Muscle of arm (tissue), 12 donors: ENCODE data around the gene WWP2. TPM values are rescaled to one million over a fixed set of nuclear protein-coding genes. Genes with fewer than 3 reads are reported as not detected.
"Not testable (repeated sequence)": the region's sequence is repeated elsewhere in the genome, so short reads cannot be mapped to it uniquely, and the experiment has no call there.

Experiments
- DNase-seq: peaks from one replicate; pipeline ENCODE4 v3.0.0-alpha.2; 2013
- polyA plus RNA-seq, 12 donors: library from polyadenylated mRNA; unstranded; fragments of 120-200 nt; gene quantifications; one replicate each; pipeline ENCODE4 v1.2.1, GENCODE V29; 2013; ENCODE audit not compliant: insufficient read length in 12 of 12

The WWP2 gene
- polyA plus RNA-seq, 12 donors, result 15.0 to 24.2 (median 15.9) TPM; not detected in 1

DNA sequence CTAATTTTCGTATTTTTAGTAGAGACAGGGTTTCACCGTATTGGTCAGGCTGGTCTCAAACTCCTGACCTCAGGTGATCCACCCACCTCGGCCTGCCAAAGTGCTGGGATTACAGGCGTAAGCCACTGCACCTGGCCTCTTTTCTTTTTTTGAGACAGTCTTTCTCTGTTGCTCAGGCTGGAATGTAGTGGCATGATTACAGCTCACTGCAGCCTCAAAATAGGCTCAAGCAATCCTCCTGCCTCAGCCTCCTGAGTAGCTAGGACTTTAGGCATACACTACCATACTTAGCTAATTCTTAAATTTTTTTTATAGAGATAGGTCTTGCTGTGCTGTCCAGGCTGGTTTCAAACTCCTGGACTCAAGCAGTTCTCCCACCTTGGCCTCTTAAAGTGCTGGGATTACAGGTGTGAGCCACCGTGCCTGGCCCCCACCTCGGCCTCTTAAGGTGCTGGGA is 29.3 kb downstream of the WWP2 start:
- not testable (repeated sequence) for DNase-seq

DNA sequence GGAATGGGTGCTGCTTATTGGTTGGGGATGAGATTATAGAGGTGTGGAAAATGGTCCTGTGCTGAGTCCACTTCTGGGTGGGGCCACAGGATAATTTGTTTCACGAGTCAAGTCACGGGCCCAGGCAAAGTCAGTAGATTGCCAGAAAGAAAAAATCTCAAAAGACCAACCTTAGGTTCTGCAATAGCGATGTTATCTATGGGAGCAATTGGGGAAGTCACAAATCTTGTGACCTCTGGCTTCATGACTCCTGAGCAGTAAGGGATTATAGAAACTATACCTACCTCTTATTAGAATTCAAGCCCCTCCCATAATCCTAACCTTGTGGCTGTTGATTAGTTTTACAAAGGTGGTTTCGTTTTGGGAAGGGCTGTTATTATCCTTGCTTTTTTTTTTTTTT is 31.4 kb downstream of the WWP2 start:
- DNase-seq, result no peak

DNA sequence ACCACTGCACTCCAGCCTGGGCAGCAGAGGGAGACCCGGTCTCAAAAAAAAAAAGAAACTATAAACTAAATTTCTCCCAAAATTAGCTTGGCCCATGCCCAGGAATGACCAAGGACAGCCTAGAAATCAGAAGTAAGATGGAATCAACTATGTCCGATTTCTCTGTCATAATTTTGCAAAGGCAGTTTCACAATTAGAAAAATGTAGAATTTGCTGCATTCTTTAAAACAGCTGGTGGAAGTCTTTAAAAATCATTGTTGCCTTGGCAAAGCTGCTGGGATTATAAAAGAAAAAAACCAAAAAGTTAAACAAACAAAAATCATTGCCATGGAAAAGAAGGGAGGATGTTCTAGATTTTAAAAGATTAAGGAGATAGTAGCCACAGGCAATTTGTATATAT is 32.4 kb downstream of the WWP2 start:
- no peak for DNase-seq

DNA sequence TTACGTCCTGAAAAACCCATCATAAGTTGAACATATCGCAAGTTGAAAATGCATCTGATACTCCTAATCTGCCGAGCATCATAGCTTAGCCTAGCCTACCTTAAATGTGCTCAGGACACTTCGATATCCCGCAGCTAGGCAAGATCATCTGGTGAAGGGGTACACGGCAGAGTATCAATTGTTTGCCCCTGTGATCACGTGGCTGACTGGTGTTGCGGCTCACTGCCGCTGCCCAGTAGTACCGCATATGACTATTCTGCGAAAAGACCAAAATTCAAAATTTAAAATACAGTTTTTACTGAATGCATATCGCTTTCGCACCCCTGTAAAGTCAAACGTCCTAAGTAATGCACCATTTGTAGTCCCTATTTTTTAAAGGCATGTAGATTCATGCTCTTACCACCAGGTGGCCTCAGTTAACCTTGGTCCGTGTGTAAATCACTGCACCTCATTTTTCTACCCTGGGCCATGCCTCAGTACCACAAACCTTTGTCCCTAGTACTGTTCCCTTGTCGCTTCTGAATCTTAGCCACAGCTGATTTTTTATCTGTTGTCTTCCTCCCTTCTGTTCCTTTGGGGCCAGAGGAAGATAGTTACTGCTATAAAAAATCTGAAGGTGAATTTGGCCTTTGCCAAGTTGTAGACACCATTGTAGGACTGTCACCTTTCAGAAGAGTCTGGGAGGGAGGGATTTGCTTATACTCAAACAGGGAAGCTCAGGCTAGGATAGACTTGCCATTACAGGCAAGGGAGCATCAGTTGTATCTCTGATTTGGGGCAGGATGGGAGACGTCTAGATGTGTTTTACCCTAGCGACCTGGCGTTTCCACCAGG is 34.4 kb downstream of the WWP2 start:
- peak; percentile 74 for DNase-seq

DNA sequence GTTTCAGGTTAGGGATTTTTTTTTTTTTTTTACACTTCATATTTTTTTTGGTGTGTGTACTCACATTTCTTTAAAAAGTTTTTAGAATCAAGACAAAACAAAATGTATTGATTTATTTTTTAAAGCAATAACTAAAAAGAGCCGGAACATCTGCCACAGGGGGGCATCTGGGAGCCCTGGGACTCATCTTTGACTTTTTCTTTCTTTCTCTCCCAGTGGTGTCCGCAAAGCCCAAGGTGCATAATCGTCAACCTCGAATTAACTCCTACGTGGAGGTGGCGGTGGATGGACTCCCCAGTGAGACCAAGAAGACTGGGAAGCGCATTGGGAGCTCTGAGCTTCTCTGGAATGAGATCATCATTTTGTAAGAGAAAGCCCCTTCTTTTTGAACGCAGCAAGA is 36.3 kb downstream of the WWP2 start:
- no peak for DNase-seq

DNA sequence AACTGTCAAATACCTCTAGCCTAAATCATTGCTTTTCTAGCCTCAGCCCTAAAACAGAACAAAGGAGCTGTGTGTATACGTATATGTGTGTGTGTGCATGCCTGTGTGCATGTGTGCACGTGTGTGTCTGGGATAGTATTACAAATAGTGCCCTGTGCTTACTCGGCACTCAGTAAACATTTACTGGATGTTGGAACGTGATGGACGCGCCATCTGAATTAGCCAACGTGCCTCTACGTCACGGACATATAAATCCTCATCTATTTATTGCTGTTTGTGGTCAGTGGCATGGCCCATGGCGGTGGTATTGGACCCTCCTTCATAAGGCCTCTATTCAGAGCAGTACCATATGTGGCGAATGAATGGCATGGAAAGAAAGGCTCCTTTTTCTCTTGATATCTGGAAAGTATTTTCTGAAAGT is 37.5 kb downstream of the WWP2 start:
- DNase-seq, result no peak

DNA sequence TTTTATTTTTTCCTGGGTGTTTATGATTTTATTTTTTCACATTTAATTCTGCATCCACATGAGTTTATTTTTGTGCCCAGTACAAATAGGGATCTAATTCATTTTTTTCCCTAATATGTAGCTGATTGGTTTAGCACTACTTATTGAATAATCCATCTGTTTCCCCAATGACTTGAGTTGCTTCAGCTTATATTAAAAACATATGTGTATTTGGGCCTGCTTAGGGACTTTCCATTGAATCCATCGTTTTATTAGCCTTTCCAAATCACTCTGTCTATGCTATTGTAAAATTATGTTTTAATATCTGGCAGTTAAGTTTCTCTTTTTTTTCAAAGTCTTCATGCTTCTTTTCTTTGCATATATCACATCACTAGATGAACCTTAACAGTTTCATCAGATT is 42.2 kb downstream of the WWP2 start:
- peak; percentile 57 for DNase-seq

DNA sequence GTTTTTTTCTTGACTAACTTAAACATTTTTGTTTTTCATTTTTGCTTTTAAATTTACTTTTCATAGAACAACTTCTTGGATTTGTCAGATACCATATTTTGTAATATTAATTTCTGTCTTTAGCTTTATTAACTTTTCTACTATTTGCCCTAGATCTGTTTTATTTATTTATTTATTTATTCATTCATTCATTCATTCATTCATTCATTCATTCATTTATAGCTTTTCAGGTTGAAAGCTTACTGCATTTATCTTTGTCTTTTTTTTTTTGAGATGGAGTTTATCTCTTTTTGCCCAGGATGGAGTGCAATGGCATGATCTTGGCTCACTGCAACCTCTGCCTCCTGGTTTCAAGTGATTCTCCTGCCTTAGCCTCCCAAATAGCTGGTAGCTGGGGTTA is 44.6 kb downstream of the WWP2 start:
- not testable (repeated sequence) for DNase-seq

DNA sequence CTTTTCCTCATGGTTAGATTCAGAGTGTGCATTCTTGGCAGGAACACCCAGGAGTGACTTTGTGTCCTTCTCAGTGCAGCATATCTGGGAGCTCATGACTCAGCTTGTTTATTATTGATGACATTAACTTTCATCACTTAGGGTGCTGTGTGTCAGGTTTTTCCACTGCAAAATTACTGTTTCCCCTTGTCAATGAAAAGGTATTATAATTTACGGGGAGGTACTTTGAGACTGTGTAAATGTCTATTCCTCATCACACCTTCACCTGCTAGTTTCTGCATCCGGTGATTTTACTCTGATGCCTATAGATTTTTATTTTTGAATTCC is 50.5 kb downstream of the WWP2 start:
- DNase-seq, result no peak

DNA sequence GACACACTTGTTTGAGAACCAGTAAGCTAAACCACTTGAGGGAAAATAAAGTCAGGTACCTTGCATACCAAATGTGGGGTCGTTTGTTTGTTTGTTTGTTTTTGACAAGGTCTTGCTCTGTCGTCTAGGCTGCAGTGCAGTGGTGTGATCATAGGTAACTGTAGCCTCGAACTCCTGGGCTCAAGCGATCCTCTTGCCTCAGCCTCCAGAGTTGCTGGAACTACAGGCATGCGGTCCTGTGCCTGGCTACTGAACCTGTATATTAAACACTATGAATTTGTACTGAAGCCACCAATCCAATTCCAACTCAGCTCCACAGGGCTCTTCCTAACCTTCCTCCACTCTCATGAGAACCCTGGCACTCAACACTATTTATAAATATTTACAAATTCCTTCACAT is 51.9 kb downstream of the WWP2 start:
- no peak for DNase-seq

- DNase-seq, result no peak
Observed at GRCh38 chr16:69814561-69814960, 52.4 kb downstream of the WWP2 start.

GRCh38 chr16:69815216-69815883 is 53.2 kb downstream of the WWP2 start:
- DNase-seq, result not testable (repeated sequence)

DNA sequence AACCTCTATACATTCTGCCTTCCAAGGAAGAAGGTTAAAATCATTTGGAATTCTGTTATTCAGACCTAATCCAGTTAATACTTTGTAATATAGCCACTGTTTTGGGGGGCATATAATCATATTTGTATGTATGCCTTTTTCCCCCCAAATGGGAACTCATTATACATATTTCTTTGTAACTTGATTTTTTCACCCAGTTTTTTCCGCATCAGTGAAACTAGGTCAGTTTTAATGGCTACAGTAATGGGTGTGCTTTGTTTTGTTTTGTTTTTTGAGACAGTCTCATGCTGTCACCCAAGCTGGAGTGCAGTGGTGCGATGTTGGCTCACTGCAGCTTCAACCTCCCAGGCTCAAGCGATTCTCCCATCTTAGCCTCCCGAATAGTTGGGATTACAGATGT is 54.9 kb downstream of the WWP2 start:
- no peak for DNase-seq

DNA sequence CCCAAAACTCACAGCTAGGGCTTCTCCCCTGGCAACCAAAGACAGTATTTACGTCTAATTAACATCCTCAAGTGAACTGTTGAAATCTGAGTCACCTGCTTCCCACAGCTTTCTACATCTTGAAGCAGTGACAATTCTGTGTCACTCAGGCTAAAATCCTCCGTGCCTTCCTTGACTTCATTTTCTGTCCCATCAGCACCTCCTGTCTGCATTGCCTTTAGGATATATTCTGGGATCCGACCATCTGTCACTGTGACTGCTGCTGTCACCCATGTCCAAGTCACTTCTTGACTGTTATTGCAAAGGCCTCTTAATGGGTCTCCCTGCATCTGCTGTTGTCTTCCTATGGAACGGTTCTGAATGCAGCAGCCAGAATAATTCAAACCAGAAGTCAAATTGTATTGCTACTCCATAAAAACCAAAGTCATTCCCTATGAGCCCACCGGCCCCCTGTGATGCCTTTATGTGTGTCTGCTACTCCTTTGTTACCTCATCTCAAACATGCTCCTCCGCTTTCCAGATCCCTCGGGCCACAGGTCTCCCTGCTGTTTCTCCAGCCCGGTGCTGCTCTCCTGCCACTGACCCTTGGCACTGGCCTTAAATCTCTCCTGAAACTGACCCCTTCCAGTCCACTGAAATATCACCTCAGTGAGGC is 56.9 kb downstream of the WWP2 start:
- no peak for DNase-seq

DNA sequence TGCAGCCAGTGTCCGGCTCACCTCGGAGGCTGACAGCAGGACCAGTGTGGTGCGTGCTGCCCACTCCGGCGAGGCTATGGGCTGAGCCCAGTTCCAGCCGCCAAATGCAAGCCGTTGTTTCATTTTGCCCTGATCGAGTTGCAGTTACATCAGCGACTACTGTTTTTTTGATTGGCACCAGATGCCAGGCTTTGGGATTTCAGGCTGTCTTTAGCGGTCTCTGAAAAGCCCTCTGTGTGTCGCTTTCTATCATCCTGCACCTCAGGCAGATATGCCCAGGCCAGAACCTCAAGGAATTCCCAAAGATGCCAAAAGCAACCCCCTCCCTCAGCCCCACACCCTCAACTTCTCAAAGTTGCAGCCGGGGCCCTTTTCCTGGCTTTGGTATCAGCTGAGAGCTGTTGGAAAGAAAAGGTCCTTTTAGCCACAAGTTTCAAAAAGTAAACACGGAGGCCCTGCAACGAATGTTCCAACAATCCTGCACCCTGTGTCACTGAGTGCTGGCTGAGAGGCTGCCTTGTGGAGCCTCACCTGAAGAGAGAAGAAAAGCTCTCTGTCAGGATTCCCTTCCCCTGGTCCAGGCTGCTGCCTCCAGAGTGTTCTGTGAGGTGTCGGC is 58.9 kb downstream of the WWP2 start:
- DNase-seq, result no peak

- DNase-seq, result no peak
Observed at GRCh38 chr16:69821844-69822173, 59.7 kb downstream of the WWP2 start.

- no peak for DNase-seq
Observed at GRCh38 chr16:69822174-69822935, 60.2 kb downstream of the WWP2 start.

DNA sequence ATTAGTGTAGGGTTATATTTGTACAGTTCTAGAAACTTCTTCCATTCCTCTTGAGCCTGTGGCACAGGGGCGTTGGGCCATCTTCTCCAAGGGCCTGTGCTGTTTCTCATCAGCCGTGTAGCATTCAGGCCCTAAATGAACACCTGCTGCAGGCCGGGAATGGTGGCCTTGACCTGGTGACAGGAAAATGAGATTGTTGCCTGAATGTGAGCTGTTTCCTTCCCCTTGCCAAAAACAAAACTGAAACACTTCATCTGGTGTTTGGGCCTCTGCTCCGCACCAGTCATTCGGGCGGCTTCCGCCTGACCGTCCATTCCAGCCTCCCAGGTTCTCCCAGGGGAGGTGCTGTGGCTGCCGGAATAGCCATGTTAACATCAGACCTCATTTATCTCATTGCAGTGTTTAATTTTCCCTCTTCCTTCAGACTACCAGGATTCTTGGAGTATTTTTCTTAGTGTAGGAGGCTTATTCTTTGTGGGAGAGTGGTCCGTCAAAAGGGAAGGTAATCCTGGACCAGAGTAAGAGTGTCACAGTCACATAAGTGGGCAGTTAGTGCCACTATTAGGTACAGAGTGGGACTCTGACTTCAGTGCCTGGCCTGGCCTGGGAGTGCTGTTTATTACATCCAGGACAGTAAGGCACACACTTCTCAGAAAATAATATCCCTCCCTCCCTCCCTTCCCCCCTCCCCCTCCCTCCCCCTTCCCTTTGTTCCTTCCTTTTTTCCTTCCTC is 61.9 kb downstream of the WWP2 start:
- no peak for DNase-seq

GRCh38 chr16:69824564-69825142 is 62.5 kb downstream of the WWP2 start:
- DNase-seq, result not testable (repeated sequence)

GRCh38 chr16:69827524-69827923 is 65.4 kb downstream of the WWP2 start:
- no peak for DNase-seq

- no peak for DNase-seq
Observed at GRCh38 chr16:69829338-69829737, 67.2 kb downstream of the WWP2 start.
